Dedifferentiated amniotic fluid mesenchymal stem cell (primary cell): ENCODE data around the gene GABRB2.
"Not testable (repeated sequence)": the region's sequence is repeated elsewhere in the genome, so short reads cannot be mapped to it uniquely, and the experiment has no call there.

Experiments
- DNase-seq: peaks from one replicate; pipeline ENCODE4 v3.0.0-alpha.2; 2016; ENCODE audit errors: extremely low spot score

The GABRB2 gene

GRCh38 chr5:161546470-161547301 is at the start of gene GABRB2:
Gene GABRB2 (minus strand): TSS chr5:161546725. CDS start chr5:161546643, 82 bp downstream.
- no peak for DNase-seq

DNA sequence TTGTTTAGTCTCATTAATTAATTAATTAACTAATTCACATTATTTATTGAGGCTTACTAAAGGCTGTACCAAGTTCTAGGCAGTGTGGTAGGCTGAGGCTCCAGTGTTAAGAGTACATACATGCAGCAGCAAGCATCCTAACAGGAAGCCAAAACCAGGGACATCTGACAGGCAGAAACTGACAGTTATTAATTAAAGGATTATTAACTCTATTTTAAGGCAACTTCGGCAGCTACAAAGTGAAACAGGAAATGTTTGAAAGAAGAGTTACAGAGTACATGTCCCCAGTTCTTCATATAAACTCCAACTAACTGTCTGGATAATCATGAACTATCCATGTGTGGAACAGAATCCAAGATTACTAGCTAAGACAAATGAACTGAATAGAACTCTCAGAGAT is 39.3 kb upstream of the GABRB2 start:
- DNase-seq = no peak

DNA sequence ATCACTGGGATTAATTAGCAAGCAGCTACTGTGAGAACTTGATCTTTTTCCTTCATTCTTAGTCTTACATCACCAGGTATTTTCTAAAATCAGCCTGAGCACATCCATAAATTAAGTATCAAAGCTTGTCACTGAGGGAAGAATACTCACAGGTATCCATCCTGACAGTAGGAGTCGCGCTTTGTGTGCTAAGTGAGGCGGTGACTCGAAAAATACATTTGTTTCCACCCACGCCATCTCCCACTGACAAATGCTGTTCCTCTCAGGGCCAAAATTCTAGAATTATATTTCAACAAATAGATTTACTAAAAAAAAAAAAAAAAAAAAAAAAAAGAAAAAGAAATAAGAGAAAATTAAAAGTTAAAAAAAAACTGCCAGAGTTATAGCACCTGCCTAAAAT is 34.1 kb upstream of the GABRB2 start:
- no peak for DNase-seq

- DNase-seq = no peak
Measured at GRCh38 chr5:161572914-161573313, 26.4 kb upstream of the GABRB2 start.

GRCh38 chr5:161566081-161566480 is 19.6 kb upstream of the GABRB2 start:
- DNase-seq = no peak

DNA sequence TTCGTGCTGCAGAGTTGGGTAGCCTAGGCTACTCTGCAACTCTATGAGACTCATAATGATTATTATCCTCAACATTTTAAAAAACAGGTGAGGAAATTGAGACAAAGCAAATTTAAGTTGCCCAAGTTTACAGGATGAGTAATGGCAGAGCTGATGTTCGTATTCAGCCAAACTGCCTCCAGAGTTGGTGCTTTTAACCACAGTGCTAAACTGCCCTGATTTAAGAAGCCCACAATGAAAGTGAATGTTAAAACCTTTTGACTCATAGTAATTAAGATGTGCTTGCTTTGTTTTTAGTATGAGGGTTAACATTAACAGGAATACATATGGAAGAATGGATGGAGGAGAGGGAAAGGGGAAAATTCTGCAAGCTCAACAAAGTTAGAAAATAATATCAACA is 15.9 kb upstream of the GABRB2 start:
- DNase-seq = no peak

GRCh38 chr5:161549106-161549505 is 2.6 kb upstream of the GABRB2 start:
- no peak for DNase-seq

- DNase-seq = no peak
Measured at GRCh38 chr5:161548487-161549094, 2.1 kb upstream of the GABRB2 start.

DNA sequence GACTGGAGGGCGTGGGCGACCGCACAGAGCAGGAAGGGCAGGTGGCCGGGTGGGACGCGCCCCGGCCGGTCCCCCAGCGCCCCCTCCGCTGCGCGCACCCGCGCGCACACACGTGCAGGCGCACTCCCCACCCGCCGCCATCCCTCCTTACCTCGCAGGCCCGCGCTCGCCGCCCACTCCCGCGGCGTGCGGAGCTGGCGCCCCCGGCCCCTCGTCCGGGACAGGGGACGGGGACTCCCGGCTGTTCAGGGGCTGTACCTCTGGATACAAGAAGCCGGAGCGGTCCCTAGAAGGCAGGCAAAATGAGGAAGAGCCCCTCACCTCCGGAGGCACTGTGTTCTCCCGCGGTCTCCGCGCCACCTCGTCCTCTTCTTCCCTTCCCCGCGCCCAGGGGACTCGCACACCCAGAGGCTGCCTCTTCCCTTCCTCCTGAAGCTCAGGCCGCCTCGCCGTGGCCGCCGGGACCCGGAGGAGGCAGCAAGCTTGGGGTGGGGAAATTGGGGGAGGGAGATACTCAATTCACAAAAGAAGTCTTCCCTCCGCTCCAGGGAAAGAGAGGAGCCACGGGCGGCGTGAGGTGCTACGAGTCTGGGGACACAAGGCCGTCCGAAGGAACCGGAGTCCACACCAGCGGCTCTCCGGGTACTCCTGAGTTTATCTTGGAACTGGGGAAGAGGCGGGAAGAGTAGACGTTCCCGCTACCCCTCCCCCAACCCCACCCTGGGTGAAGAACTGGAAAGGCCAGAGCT is 1.4 kb upstream of the GABRB2 start:
- no peak for DNase-seq

DNA sequence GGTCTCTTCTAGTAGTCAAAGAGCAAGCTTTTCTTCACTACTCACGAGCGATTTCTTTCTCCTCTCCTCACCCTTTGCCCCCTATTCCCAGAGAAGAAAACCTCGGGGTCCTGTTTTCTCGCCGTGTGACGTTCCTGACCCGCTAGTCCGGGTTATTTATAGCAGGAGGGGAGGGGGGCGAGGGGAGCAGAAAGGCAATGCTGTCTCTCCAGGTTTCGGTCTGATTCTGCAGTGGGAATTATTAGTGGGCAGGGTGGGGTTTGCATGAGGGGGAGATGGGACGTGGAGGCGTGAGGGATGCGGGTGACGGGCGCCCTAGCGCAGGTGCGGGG is 847 bp upstream of the GABRB2 start:
- DNase-seq = no peak

DNA sequence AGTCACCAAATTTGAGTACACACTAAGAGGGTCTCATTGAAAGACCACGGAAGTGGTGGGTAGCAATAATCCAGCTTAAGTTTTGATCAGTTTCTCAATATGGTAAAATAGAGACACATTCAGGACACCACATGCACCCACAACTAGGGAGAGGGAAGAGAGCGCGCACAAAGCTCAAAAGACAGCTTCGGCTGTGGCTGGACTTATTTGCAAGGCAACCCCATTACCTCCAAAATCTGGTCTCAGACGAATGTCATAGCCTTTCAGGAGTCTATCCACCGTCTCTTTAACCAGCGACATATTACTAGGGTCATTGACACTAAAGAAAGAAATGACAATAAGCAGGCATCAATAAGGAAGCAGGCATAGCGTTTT is 443 bp downstream of the GABRB2 start:
- DNase-seq = no peak

DNA sequence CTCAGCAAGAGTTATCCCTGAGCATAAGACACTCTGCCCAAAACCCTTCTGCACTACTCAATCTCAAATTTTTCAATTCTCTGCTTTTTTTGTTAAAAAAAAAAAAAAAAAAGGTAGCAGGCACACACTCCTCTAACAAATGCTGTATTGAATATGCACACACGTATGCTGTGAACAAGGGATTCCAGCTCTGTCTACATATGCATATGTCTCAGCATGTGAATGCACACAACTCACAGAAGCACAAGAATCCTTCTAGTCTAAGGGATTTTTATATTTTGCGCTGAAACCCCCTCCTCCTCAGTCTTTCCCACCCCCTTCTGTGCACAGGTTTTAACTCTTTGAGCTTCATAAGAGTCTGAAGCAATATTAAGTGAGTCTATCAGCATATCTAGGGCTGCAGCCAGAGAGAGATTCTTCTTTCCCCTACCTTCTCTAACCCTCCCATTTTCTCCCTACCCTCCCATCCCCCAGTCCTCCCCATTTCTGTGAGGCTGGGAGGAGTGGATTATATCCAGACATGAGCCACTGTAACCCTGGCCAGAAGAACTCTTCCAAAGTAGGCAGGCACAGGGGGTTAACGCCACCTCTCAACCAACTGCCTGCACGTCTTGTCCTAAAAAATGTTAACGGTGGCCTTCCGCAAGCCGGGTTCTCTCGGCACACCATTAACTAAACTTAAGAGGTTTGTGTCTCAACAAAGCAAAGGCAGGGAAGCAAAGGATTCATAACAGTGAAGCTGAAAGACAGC is 1.0 kb downstream of the GABRB2 start:
- no peak for DNase-seq

DNA sequence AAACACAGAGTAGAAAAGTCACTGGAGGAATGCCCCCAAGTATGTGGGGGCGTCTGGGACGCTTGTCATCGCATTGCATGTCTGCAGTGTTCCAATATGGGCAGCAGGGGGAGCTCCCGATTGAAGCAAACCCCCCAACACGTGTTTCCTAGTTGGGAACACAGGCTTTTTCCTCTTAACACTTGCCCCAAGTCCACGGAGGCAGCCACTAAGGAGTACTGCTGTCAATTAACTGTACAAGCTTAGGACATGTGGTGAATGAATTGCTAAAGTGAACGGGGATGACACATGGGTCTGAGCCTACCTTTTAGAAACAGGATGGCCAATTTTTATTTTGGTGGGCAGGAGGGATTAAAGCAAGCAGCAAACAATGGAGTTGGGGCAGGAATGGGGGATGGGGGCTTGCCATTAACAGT is 2.2 kb downstream of the GABRB2 start:
- DNase-seq = no peak

DNA sequence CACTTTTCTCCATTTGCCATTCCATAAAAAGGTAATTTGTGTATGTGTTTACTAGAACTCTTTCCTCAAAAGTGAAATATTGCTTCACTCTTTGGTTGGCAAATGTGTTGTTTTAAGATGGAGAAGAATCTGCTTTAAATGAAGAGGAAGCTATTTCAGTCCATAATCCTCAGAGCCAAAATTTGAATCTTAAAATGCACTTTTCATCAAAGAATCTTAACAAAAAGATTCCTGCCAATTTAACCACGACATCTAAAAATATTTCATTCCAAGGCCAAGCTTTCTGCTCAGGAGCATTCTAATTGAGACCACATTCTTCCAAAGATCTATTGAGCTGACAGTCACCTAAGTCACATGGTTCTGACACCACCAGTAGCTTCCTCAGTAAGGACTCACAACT is 7.5 kb downstream of the GABRB2 start:
- DNase-seq = no peak

DNA sequence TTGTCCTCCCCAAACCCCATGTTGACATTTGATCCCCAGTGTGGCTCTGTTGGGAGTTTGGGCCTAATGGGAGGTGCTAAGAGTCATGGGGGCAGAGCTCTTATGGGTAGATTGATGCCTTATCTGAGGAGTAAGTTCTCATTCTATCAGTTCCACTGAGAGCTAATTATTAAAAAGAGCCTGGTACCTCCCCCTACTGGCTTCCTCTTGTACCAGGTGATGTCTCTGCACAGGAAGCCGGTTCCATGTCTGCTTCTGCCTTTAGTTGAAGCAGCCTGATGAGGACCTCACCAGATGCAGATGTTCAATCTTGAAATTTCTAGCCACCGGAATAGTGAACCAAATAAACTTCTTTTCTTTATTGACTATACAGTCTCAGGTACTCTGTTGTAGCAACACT is 10.8 kb downstream of the GABRB2 start:
- no peak for DNase-seq

GRCh38 chr5:161530700-161531099 is 15.8 kb downstream of the GABRB2 start:
- no peak for DNase-seq

GRCh38 chr5:161513942-161514341 is 32.6 kb downstream of the GABRB2 start:
- no peak for DNase-seq

GRCh38 chr5:161507591-161507990 is 38.9 kb downstream of the GABRB2 start:
- no peak for DNase-seq

DNA sequence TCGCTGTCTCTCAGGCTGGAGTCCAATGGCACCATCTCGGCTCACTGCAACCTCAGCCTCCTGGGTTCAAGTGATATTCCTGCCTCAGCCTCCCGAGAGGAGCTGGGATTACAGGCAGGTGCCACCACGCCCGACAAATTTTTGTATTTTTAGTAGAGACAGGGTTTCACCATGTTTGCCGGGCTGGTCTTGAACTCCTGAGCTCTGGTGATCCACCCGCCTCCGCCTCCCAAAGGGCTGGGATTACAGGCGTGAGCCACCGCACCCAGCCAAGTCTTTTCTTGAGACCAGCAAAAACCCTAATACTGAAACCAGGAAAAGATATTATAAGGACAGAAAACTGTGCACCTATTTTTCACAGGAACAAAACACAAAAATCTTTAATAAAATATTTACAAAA is 41.4 kb downstream of the GABRB2 start:
- not testable (repeated sequence) for DNase-seq

GRCh38 chr5:161498531-161498930 is 48.0 kb downstream of the GABRB2 start:
- DNase-seq = no peak

- no peak for DNase-seq
Measured at GRCh38 chr5:161483721-161484120, 62.8 kb downstream of the GABRB2 start.

- DNase-seq = no peak
Measured at GRCh38 chr5:161481922-161482321, 64.6 kb downstream of the GABRB2 start.
